ENCODE results near the gene SRGAP2B. TPM values are rescaled to one million over a fixed set of nuclear protein-coding genes. Genes with fewer than 3 reads are reported as not detected.
"Not testable (repeated sequence)": the region's sequence is repeated elsewhere in the genome, so short reads cannot be mapped to it uniquely, and the experiment has no call there.

Gene SRGAP2B
- 17.7 and 22.1 TPM in 2 replicates for total RNA-seq (2012; rRNA removed)

DNA sequence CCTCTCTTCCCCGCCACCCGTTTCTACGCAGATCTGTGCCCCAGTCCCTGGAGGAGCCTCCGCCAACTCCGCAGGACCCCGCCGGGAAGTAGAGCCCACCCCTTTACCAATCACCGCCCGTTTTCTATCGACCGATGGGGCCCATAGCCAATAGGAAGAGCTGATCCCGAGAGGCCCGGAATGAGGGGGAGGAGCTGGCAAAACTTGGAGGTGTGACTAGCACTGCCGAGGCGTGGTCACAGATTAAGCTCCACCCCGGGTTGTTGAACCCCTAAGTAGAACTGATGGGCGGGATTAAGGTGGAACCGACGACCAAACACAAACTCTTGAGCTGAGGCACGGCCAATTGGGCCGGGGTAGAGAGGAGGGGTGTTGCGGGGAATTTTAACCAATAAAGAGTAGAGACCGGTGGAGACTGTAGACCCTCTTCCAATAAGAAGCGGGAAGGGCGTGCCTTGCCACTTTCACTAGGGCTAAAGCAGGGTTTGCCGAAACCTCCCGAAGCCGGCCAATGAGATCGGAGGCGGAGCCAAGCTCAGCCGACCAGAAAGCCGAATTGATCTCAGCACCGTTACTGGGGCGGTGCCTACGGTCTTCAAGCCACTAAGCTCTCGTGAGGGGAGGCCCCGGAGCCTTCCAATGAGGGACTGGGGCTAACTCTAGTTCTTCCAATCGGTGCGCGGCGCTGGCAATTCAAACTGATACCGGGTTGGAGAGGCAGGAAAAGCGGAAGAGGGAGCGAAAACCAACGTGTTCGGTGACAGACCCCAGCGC is at the start of gene SRGAP2B, which contains the start of gene FAM72D:
Gene SRGAP2B (minus strand): TSS at position 45 of the 774 bp plus-strand sequence. CDS start 2,427 bp downstream, outside the sequence.
Gene FAM72D (plus strand): TSS at position 691 of the 774 bp plus-strand sequence. CDS start 874 bp downstream, outside the sequence.
- H3K9ac ChIP-seq (ENCODE audit: low read depth, low read length); H3K27me3 ChIP-seq (ENCODE audit: control insufficient read depth, insufficient read depth, low read length): not testable (repeated sequence)
- peak within 1 kb of the TSS; percentile 63 for H3K4me3 ChIP-seq (ENCODE audit: low read length)

DNA sequence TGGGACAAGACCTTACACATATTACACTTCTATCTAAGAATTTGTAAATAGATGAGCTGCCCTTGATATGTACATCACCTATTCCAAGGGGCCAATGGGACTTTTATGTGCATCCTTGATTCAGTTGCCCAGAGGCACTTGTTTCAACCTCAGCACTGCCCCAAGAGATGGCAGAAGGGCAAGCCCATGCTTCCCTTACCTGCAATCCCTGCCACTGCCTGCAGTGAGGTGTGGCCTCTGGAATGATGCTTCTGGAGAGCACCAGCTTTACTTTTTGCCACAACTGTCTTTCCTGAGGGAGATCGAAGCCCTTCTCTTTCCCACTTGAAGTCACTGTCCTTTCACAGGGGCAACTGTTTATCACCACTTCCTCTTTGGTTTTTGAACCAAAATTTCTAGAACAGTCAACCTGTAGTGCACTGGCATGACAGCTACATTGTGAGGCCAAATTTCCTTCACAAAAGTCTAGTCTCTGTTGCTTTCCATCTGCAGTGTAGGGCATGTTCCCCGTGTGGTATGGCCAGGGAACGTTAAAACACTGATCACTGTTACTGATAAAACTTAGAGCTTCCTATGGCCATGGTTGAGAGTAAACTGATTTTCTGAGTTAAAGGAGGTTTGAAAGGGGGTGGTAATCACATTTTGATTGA is 49.3 kb upstream of the SRGAP2B start:
- not testable (repeated sequence) for H3K4me1 ChIP-seq (ENCODE audit: control insufficient read depth, insufficient read depth, low read length); H3K9me3 ChIP-seq (replicated peaks; ENCODE audit: low read length); H3K36me3 ChIP-seq (ENCODE audit: insufficient read depth, low read length); H3K4me2 ChIP-seq (ENCODE audit: low read length); H3K9ac ChIP-seq (ENCODE audit: low read depth, low read length); H3K4me3 ChIP-seq (ENCODE audit: low read length); H3K27me3 ChIP-seq (ENCODE audit: control insufficient read depth, insufficient read depth, low read length)

More for the DNA sequence above, at the start of gene SRGAP2B, which contains the start of gene FAM72D:
- not testable (repeated sequence) for H3K9me3 ChIP-seq (replicated peaks; ENCODE audit: low read length); H3K4me1 ChIP-seq (ENCODE audit: control insufficient read depth, insufficient read depth, low read length); H3K36me3 ChIP-seq (ENCODE audit: insufficient read depth, low read length)
- peak within 1 kb of the TSS; percentile 58 for H3K4me2 ChIP-seq (ENCODE audit: low read length)

DNA sequence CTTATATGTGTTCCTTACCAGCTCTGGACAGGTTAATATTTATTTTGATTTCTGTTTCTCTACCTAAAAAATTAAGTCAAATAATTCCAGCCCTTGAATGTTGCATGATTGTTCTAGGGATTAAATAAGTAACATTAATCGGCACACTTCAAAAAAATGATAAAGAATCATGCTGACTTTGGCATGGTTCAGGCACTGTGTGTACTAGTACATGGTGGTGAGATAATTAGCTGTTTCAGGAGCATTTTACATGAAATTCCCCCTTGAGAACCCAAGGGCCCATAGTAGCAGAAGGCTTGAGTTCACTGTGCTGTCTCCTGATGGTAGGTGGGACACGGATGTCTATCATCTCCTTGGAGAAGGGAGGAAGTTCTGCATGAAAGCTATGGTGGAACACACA is 45.4 kb upstream of the SRGAP2B start:
- not testable (repeated sequence) for H3K36me3 ChIP-seq (ENCODE audit: insufficient read depth, low read length); H3K4me2 ChIP-seq (ENCODE audit: low read length); H3K27me3 ChIP-seq (ENCODE audit: control insufficient read depth, insufficient read depth, low read length); H3K4me1 ChIP-seq (ENCODE audit: control insufficient read depth, insufficient read depth, low read length); H3K9me3 ChIP-seq (replicated peaks; ENCODE audit: low read length); H3K4me3 ChIP-seq (ENCODE audit: low read length); H3K9ac ChIP-seq (ENCODE audit: low read depth, low read length)

DNA sequence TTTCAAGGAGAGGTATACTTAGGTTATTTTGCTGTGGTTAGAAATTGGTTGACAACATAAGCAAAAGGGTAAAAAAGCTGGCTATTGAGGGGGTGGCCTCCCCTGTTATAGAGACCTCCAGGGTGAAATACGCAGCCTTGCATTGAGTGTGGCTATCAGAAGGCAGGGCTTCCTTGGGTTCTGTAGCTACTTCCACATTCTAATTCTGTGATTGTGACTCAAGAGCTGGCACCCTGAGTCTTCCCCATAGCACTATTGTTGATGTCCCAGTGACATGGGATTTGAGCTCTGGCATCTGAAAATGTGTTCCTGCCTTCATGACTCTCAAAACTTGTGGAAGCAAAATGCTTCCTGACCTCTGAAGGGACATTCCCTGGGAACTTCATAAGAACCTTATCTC is 39.3 kb upstream of the SRGAP2B start:
- not testable (repeated sequence) for H3K36me3 ChIP-seq (ENCODE audit: insufficient read depth, low read length); H3K9ac ChIP-seq (ENCODE audit: low read depth, low read length); H3K4me2 ChIP-seq (ENCODE audit: low read length); H3K4me3 ChIP-seq (ENCODE audit: low read length); H3K27me3 ChIP-seq (ENCODE audit: control insufficient read depth, insufficient read depth, low read length); H3K4me1 ChIP-seq (ENCODE audit: control insufficient read depth, insufficient read depth, low read length); H3K9me3 ChIP-seq (replicated peaks; ENCODE audit: low read length)

DNA sequence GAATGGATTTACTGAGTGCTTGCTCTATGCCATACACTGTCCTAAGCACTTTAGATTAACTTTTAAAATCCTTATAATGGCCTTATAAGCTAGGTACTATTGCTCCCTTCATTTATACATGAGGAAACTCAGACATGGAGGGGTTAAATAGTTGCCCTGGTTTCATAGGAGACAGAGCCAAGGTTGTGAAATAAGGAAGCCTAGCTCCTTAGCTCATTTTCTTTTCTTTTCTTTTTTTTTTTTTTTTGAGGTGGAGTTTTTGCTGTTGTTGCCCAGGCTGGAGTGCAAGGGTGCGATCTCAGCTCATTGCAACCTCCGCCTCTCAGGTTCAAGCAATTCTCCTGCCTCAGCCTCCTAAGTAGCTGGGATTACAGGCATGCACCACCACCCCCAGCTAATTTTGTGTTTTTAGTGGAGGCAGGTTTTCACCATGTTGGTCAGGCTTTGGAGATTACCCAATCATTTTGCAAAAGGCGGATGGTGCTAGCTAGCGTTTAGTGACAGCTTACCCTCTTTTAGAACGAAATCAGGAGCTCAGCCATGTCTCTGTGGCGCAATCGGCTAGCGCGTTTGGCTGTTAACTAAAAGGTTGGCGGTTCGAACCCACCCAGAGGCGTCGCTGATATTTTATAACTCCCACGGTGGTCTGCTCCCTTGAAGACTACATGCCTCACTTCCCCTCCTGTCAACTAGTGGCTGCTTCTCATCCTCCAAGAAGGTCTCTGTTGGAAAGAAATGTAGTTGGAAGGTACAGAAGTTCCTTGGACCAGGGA is 33.8 kb upstream of the SRGAP2B start:
- H3K4me3 ChIP-seq (ENCODE audit: low read length); H3K4me1 ChIP-seq (ENCODE audit: control insufficient read depth, insufficient read depth, low read length); H3K9me3 ChIP-seq (replicated peaks; ENCODE audit: low read length); H3K36me3 ChIP-seq (ENCODE audit: insufficient read depth, low read length); H3K27me3 ChIP-seq (ENCODE audit: control insufficient read depth, insufficient read depth, low read length); H3K4me2 ChIP-seq (ENCODE audit: low read length); H3K9ac ChIP-seq (ENCODE audit: low read depth, low read length): not testable (repeated sequence)

DNA sequence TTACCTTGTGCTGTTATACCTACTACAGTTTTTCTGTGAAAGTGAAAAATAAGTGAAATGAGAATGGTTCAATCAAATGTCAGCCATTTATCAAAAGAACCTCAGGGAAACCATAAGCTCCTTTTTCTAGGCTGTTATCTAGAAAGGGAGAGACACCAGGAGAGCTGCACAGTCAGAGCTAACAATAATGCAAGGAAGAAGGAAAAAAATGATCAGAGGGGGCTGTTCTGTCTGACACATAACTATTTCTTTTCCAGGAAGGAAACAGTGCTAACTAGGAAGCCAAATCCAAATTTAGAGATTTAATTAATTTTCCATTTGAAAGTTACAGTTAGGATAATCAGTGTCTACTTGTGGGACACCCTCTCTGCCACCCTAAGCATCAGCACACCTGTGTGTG is 32.0 kb upstream of the SRGAP2B start:
- H3K4me3 ChIP-seq (ENCODE audit: low read length); H3K4me2 ChIP-seq (ENCODE audit: low read length); H3K27me3 ChIP-seq (ENCODE audit: control insufficient read depth, insufficient read depth, low read length); H3K9me3 ChIP-seq (replicated peaks; ENCODE audit: low read length); H3K36me3 ChIP-seq (ENCODE audit: insufficient read depth, low read length); H3K9ac ChIP-seq (ENCODE audit: low read depth, low read length); H3K4me1 ChIP-seq (ENCODE audit: control insufficient read depth, insufficient read depth, low read length): not testable (repeated sequence)

DNA sequence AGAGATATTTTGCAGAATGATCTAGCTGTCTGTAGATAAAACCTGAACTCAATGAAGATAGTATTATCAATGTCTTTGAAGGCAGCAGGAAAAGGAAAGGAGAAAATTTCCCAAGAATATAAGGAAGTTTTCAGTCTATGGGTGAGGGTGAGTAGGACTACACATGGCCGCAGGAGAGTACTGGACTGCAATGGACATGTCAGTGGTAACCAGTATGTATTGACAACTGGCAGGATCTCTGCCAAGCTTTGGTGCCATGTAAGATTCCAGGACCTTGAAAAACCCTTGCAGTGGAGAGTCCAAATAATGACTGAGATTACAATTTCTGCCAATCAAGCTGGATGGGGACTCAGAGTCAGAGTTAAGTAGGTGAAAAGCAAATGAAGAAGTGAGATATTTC is 30.0 kb upstream of the SRGAP2B start:
- H3K36me3 ChIP-seq (ENCODE audit: insufficient read depth, low read length); H3K4me3 ChIP-seq (ENCODE audit: low read length); H3K4me1 ChIP-seq (ENCODE audit: control insufficient read depth, insufficient read depth, low read length); H3K9me3 ChIP-seq (replicated peaks; ENCODE audit: low read length); H3K9ac ChIP-seq (ENCODE audit: low read depth, low read length); H3K27me3 ChIP-seq (ENCODE audit: control insufficient read depth, insufficient read depth, low read length); H3K4me2 ChIP-seq (ENCODE audit: low read length): not testable (repeated sequence)

DNA sequence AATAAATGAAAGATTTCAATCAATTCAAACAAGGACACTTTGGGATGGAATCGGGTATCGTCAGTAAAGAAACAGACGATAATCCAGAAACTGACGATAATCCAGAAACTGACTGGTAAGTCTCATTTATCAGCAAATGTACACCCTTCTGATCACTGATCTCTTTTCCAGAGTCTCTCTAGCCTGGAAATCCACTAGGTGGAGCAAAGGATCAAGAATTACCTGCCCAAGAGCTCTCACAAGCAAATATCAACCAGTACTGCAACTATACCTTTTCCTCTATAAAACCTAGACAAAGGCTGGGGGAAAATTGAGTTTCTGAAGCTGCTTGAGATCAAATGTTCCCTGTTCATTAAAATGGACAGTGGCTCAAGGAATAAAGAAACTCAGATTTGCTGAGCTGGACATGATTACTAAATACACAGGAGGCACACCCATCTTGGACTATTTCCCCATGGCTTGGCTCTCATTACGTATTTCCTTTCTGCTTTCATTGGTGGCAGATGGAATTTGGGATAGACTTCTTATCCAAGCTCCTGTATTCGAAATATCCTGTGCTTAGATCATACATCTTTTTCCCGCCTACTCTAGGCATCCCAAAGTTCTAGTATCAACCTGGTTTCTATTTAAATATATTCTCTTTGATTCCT is 29.0 kb upstream of the SRGAP2B start:
- H3K9ac ChIP-seq (ENCODE audit: low read depth, low read length); H3K4me1 ChIP-seq (ENCODE audit: control insufficient read depth, insufficient read depth, low read length); H3K4me3 ChIP-seq (ENCODE audit: low read length); H3K4me2 ChIP-seq (ENCODE audit: low read length); H3K9me3 ChIP-seq (replicated peaks; ENCODE audit: low read length); H3K27me3 ChIP-seq (ENCODE audit: control insufficient read depth, insufficient read depth, low read length); H3K36me3 ChIP-seq (ENCODE audit: insufficient read depth, low read length): not testable (repeated sequence)

DNA sequence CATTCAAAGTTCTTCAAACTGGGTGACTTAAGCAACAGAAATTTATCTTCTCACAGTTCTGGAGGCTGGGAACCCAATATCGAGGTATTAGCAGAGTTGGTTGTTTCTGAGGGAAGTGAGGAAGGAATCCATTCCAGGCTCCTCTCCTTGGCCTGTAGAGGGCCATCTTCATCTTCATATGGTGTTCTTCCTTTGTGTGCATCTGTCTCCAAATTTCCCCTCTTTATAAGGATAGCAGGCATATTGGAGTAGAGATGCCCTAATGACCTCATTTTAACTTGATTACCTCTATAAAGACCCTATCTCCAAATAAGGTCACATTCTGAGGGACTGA is 27.9 kb upstream of the SRGAP2B start:
- H3K4me2 ChIP-seq (ENCODE audit: low read length) = not testable (repeated sequence)

DNA sequence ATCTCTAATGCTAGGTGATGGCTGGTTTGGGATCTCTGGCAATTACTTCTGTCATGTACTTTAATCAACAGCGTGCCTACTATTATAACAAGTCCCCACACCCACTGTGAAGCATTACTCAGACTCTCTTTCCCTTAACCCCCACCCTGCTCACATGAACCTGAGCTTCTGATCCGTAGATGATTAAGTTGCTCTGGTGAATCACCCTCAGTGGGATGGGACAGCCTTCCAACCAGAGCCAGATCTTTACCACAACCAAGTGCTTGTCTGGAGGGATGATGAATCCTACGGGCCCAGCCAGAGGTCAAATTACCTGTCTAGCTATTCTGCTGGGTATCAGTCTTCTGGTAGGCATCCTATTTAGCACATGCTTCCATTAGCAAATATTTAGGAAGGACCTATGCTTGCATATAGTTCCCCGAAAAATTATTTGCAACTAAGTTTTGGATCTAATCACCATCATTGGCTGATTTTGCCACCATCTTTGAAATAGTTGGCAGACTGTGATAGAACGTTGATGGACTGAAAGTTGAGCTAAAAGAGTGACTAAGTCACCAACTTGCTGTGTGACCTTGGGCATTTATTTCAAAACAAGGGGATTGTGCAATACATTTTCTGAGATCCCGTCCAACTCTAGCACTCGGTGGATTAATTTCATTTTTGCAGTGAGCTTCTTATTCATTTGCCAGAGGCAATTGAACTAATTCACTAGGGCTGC is 27.4 kb upstream of the SRGAP2B start:
- H3K4me1 ChIP-seq (ENCODE audit: control insufficient read depth, insufficient read depth, low read length); H3K4me2 ChIP-seq (ENCODE audit: low read length); H3K9ac ChIP-seq (ENCODE audit: low read depth, low read length); H3K9me3 ChIP-seq (replicated peaks; ENCODE audit: low read length); H3K4me3 ChIP-seq (ENCODE audit: low read length); H3K36me3 ChIP-seq (ENCODE audit: insufficient read depth, low read length); H3K27me3 ChIP-seq (ENCODE audit: control insufficient read depth, insufficient read depth, low read length): not testable (repeated sequence)

More for the DNA sequence above, 27.9 kb upstream of the SRGAP2B start:
- not testable (repeated sequence) for H3K36me3 ChIP-seq (ENCODE audit: insufficient read depth, low read length); H3K4me1 ChIP-seq (ENCODE audit: control insufficient read depth, insufficient read depth, low read length); H3K9me3 ChIP-seq (replicated peaks; ENCODE audit: low read length); H3K9ac ChIP-seq (ENCODE audit: low read depth, low read length); H3K4me3 ChIP-seq (ENCODE audit: low read length); H3K27me3 ChIP-seq (ENCODE audit: control insufficient read depth, insufficient read depth, low read length)

DNA sequence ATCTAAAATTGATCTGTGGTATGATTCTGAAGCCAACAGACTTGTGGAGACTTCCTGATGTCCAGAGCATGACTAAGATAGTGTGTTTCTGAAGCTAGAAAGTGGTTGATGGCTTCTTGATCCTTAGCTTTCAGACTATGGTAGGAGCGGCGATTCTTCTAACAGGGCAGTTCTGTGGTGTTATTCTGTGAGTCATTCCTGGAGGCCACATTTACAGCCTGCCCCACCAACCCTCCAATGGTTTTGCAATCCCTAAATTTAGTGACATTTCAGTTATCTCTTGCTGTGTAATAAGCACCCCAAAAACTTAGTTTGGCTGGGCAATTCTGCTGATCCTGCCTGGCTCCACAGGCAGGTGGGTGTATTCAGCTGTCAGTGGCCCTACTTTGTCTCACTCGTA is 24.7 kb upstream of the SRGAP2B start:
- not testable (repeated sequence) for H3K27me3 ChIP-seq (ENCODE audit: control insufficient read depth, insufficient read depth, low read length); H3K4me3 ChIP-seq (ENCODE audit: low read length); H3K36me3 ChIP-seq (ENCODE audit: insufficient read depth, low read length); H3K4me2 ChIP-seq (ENCODE audit: low read length); H3K4me1 ChIP-seq (ENCODE audit: control insufficient read depth, insufficient read depth, low read length); H3K9me3 ChIP-seq (replicated peaks; ENCODE audit: low read length); H3K9ac ChIP-seq (ENCODE audit: low read depth, low read length)

Data from skeletal muscle satellite cell (primary cell).